Measurements from ENCODE around the gene KCNF1.

Gene KCNF1

DNA sequence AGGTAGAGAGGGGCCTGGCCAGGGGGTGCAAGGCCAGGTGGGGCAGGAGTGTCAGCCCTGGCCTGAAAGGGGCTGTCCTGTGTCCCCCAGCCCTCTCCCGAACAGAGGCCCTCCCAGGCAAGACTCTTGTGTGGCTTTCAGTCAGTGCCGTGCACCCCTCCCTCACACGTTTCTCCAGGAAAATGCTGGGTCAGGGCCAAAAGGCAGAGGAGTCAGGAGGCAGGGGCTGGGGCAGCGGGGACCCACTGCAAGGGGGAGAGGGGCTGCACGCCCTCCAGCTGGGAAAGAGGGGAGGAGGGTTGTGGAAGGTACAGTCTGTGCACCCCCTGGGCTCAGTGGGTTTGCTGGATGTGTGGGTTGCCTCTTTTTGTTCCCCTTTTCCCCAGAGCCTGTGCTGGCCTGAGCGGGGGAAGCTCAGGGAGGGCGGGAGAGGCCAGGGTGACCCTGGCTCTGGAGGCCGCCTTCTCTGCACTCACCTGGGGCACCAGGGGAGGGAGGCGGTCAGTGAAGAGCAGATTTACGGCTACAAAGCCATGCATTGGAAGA, 4.1 kb downstream of the KCNF1 start:
- no peak overlapping the region for H3K4me3 ChIP-seq (ENCODE audit: low read depth, low read length)
- TF ChIP-seq, protein P1, sequence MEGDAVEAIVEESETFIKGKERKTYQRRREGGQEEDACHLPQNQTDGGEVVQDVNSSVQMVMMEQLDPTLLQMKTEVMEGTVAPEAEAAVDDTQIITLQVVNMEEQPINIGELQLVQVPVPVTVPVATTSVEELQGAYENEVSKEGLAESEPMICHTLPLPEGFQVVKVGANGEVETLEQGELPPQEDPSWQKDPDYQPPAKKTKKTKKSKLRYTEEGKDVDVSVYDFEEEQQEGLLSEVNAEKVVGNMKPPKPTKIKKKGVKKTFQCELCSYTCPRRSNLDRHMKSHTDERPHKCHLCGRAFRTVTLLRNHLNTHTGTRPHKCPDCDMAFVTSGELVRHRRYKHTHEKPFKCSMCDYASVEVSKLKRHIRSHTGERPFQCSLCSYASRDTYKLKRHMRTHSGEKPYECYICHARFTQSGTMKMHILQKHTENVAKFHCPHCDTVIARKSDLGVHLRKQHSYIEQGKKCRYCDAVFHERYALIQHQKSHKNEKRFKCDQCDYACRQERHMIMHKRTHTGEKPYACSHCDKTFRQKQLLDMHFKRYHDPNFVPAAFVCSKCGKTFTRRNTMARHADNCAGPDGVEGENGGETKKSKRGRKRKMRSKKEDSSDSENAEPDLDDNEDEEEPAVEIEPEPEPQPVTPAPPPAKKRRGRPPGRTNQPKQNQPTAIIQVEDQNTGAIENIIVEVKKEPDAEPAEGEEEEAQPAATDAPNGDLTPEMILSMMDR (IDR thresholded peaks at IDR 0.05; ENCODE audit: low read depth, low read length): no peak

DNA sequence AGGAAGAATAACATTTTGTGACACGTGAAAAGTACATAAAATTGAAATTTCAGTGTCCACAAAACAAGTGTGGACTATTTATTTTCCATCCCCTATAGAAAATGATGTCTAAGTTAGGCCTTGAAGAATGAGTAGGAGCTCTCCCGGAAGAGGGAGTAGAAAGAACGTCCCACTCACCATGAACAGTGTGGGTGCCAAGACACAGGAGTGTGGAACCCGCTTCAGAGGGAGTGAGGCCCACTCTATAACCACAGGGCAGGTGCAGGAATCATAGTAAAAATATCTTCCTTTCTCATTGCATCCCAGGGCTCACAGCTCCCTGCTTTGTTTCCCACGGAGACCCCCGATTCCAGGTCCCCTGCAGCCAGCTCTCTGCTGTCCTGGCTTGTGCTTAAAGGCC, 5.2 kb downstream of the KCNF1 start:
- H3K4me3 ChIP-seq (ENCODE audit: low read depth, low read length): no peak overlapping the region
- TF ChIP-seq, protein P1 (IDR thresholded peaks at IDR 0.05; ENCODE audit: low read depth, low read length): no peak

DNA sequence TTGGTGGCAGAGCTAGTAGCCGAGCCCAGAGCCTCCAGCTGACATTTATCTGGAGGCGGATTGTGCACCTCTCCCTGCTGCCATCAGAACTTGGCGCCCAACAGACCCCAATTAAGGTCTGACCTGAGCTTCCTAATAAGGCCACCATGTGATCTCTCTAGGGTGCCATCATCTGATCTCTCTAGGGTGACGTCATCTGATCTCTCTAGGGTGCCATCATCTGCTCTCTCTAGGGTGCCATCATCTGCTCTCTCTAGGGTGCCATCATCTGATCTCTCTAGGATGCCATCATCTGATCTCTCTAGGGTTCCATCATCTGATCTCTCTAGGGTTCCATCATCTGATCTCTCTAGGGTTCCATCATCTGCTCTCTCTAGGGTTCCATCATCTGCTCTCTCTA, 6.2 kb downstream of the KCNF1 start:
- H3K4me3 ChIP-seq (ENCODE audit: low read depth, low read length): no peak overlapping the region
- TF ChIP-seq, protein P1 (IDR thresholded peaks at IDR 0.05; ENCODE audit: low read depth, low read length): no peak

DNA sequence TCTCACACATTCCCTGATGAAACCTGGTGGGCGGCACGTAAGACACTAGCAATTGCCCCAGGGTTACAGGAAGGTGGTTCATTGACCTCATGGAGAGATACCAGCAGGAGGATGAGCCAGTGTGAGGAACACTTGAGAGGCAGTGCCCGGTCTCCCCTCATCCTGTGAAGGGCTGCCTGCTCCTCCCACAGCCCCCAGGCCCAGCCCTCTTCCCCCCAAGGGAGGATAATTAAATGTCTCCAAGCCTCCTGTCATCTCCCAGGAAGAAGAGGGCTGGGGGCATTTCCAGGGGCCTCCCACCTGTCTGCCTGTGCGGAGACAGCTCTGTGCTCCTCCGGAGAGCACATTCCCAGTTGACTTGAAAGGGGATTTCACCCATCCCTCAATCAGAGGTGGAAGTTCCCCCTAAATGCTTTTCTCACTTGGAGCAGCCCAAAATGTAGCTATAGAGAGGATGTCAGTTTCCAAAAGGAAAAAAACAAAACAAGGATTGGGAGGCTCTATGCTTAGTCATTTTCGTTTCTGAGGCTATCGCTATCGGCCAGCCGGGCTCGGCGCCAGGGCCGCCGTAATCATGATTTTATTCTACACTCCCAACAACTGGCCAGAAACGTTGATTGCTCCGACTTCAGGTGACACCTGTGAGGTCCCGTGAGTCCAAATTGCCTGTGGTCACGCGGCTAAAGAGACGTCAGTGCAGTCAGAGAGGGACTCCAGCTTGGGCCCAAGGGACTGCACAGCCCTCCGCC, 7.1 kb downstream of the KCNF1 start:
- H3K4me3 ChIP-seq (ENCODE audit: low read depth, low read length): no peak overlapping the region
- TF ChIP-seq, protein P1 (IDR thresholded peaks at IDR 0.05; ENCODE audit: low read depth, low read length): no peak

DNA sequence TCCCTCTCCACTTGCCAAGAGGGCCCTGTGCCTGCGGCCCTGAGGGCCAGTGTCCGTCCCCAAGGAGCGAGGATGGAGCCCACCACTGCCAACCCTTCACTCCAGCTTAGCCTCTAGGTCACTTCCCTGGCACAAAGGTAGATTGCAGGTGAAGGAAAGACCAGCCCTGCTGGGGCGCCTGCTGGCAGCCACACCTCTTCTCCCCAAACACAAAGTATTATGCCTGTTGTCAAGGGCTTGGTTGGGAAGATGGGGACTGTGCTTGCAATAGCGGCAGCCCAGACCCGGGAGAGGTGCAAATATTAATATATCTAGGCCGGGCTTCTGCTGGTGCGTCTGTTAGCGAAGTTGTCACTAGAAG, 7.7 kb downstream of the KCNF1 start:
- H3K4me3 ChIP-seq (ENCODE audit: low read depth, low read length): no peak overlapping the region
- TF ChIP-seq, protein P1 (IDR thresholded peaks at IDR 0.05; ENCODE audit: low read depth, low read length): no peak

DNA sequence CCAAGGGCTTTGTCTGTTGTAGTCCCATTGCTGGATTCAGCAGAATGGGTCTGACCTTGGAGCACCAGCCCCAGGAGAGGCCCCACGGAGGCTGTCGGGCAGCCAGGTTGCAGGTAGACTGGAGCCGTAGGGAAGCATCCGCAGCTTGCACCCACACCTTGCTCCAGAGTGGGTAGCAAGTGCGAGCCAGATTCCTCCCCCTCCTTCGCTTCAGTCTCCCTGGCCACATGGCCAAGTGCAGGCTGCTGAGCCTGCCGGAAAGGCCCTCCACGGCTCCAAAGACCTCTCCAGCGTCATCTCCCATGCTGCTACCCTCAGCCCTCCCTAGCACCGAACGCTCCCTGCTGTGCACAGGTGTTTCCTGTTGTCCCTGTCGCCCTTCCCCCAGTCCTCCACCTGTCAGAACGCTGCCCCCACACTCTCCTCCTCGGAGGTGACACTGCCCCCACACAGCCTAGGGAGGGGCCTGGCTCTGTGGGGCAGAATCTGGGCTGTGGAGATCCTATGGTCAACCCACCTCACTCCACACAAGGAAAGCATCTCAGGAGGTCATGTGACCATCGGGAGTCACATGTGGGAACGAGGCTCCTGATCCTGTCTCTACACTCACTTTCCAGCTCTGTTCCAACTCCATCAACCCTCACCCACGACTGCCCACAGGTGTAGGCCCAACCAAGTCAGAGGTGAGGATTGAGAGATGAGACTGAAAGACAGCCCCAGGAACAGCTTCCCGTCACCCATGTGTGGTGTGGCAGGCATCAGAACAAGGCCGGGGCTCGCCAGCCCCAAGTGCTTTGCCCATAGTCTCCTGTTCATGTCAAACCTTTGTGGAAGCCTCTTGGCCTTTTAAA, 8.3 kb downstream of the KCNF1 start:
- no peak overlapping the region for H3K4me3 ChIP-seq (ENCODE audit: low read depth, low read length)
- TF ChIP-seq, protein P1 (IDR thresholded peaks at IDR 0.05; ENCODE audit: low read depth, low read length): no peak
